Stimulated activated CD4-positive, alpha-beta T cell treated with anti-CD3 and anti-CD28 coated beads, Interleukin-2, amount 100 ng/mL, for 24 hours (primary cell): ENCODE measurements around the gene ARHGAP28.
"Not testable (repeated sequence)": the region's sequence is repeated elsewhere in the genome, so short reads cannot be mapped to it uniquely, and the experiment has no call there.

Experiments used
- DNase-seq, 2 donors: peaks; one replicate each; pipeline ENCODE4 v3.0.0-alpha.2; 2020

The ARHGAP28 gene

GRCh38 chr18:6778459-6779247 is 49.1 kb downstream of the ARHGAP28 start:
- no peak for DNase-seq

DNA sequence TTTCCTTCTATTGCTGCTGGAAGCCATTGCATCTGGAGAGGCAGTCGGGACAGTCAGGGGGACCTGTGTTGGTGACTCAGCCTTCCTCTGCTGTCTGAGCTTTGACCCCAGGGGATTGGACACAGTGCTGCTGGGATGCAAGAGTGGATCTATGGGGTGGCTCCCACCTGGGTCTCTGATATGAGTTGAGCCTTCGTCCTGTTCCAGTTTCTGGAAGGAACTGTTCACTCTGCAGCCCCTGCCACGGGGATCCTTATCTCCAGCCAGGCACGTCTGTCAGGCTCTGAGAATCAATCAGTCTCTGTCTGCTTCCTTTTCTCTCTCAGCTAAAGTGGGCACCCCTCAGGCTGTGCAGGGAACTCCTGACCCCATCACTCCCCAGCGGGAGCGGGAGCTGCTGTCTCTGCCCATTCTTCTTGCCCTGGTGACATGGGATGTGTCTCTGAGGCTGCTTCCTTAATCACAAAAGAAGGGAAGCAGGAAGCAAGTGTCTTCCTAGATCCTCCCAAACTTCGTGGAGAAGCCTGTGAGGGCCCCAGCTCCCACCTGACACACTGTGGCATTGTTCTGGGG is 51.7 kb downstream of the ARHGAP28 start:
- DNase-seq, result no peak

DNA sequence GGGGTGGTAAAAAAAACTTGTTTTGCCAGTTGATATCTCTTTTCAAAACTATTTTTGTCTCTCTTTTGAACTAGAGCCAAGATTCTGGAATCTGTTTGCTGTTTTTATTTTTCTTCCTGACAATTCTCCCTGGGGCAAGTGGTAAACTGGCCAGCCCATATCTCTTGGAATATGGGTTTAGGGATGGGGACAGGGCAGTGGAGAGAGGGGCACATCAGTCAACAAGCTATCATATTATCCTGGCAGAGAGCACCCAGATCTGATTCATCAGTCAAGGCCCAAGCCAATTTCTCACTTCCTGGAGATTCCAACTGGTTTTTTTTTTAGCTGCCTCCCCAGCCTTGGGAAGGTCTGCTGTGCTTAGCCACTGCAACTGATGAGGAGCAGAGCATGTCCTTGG is 52.3 kb downstream of the ARHGAP28 start:
- DNase-seq, result no peak

GRCh38 chr18:6782861-6783260 is 53.3 kb downstream of the ARHGAP28 start:
- no peak for DNase-seq

DNA sequence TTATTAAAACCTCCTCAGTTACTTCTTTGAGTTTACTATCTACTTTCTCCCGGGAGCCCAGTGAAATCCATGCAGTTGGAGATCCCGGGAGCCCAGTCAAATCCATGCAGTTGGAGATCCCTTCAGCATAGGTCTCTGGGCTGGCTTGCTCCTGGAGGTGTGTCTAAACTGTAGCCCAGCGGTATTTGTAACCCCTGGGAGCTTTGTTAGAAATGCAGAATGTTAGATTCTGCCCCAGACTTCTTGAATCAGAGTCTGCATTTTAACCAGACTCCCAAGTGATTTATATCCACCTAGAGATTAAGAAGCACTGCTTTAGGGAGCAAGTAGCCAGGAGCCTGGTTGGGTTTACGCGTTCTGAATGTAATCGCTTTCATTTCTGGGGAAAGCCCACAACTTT is 54.5 kb downstream of the ARHGAP28 start:
- DNase-seq, result no peak

DNA sequence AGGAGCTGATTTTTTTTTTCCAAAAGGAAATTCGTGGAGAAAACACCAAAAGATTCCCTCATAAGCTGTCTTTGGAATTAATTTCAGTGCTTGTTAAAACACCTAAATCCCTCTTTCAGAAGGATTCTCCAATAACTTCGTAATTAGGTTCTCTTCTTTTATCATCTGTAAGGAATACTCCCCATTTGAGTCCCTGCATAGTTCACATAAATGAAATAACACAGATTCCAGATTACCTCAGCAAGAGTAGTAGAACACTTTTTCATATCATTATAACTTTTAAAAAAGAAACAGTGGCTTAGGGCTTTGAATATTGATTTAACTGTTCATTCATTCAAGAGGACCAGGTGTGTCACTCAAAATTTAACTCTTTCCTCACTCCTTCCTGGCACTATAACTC is 55.5 kb downstream of the ARHGAP28 start:
- no peak for DNase-seq

DNA sequence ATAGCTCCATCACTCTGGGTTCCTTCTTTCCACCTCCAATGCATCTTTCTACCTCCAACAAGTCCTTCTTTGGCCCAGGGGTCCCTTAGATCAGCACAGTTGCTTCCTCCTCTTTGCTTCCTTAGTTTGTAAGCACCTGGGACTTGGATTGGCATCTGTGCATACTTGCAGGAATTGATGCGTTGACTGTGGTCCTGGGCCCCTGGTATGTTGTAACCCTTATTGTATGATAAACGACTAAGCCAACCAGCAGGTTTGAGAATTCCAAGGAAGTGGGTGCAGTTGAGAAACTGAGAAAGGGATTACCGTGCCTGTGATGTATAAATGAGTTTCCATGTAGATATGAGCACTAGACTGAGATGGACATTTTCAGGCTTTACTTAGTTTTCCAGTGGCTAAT is 55.9 kb downstream of the ARHGAP28 start:
- no peak for DNase-seq

DNA sequence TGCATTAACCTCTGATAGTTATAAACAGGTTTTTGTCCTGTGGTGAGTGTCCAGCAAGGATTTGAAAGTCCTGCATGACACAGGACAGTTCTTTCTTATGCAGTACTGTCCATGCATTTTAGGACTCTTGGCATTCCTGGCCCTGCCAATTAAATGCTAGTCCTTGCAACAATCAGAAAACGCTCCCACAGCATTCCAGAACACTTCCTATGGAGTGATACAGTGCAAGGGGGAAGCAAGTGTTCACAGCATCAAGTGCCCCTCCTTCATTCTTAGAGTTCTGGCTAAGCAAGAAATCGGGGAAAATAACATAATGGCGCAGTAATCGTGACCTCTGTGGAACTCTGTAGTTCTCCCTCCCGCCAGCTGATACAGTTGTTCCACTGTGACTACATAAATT is 62.9 kb downstream of the ARHGAP28 start:
- DNase-seq, result no peak

DNA sequence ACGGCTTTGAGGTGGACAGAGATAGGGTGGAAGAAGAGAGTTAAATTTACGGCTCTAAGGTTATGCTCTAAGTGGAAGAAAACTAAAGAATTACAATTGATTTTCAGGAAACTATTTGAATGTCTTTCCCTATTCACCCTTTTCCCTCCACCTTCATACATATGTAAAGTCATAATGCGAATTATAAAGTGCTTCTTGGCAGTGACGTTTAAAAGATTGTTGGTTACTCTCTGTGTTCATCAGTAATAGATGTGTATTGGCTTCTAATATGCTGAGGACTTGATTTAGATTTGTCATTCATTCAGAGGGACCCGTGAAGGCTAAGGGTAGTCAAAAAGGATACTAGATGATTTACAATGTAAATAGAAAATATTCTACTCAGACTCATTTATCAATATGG is 63.9 kb downstream of the ARHGAP28 start:
- DNase-seq, result no peak

DNA sequence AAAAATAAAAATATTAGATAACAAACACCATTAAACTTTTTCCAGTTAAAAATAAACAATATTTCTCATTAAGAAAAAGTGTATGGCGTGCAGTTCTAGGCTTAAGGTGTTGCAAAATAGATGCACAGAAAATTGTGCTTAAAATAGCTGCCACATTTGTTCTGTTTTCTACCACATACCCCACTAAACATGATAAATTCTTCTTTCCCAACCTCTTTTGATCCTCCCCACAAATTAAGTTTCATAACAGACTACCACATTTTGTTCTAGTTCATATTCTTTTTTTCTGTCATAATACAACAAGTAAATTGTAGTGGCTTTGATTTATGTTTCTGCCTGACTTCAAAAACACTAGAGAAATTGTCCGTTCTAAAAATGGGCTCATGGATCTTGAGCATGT is 64.5 kb downstream of the ARHGAP28 start:
- DNase-seq, result no peak

- no peak for DNase-seq
Measured at GRCh38 chr18:6795307-6795706, 65.8 kb downstream of the ARHGAP28 start.

- DNase-seq, result no peak
Measured at GRCh38 chr18:6796511-6796910, 67.0 kb downstream of the ARHGAP28 start.

DNA sequence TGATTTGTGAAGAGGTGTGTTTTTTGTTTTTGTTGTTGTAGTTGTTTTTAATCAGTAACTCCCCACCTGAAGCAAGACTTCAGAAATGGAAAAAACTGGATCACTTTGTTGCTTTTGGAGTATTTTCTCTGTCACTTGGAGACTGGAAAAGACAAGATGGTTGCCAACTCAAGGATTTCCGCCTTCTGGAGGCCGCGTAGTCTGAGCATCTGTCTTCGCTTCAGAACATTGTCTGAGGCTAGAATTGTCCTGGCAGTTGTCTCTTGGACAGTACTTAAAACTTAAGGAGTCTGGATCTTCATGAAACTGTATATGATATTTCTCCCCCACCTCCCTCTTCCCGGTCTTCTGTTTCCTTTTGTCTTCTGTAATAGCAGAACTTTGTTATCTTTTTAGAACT is 67.7 kb downstream of the ARHGAP28 start:
- DNase-seq, result no peak

DNA sequence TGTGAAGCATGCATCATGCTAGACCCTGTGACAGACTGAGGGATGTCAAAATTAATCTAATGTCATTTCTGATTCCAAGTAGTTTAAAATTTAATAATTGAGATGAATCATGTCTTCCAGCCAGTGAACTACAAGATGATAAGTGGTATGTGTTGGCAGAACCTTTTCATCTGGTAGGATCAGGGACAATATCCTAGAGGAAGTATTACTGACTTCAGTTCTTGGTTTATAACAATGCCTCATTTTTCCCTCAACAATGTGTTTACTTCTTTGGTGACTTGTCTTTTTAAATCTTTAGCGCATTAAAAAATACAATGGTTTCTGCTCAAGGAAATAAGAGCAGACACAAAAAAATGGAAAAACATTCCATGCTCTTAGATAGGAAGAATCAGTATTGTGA is 69.4 kb downstream of the ARHGAP28 start:
- no peak for DNase-seq

GRCh38 chr18:6800309-6800708 is 70.8 kb downstream of the ARHGAP28 start:
- not testable (repeated sequence) for DNase-seq

- DNase-seq, result no peak
Measured at GRCh38 chr18:6807515-6808257, 78.2 kb downstream of the ARHGAP28 start.

DNA sequence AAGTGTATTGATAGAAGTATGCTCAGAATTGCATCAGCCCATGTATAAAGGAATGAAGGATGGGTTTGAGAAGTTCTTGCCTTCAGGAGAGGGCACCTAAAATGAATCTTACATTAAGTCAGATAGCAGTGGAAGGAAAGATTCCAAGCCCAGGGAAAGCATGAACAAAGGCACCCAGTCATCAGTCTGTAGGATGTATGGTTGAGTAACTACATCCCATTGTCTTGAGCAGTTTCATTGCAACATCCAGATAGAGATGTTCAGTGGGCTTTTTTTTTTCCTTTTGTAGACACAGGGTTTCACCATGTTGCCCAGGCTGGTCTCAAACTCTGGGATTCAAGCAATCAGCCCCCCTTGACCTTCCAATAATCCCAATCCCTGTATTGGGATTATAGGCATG is 80.7 kb downstream of the ARHGAP28 start:
- DNase-seq, result no peak

GRCh38 chr18:6811816-6812215 is 82.3 kb downstream of the ARHGAP28 start:
- no peak for DNase-seq

DNA sequence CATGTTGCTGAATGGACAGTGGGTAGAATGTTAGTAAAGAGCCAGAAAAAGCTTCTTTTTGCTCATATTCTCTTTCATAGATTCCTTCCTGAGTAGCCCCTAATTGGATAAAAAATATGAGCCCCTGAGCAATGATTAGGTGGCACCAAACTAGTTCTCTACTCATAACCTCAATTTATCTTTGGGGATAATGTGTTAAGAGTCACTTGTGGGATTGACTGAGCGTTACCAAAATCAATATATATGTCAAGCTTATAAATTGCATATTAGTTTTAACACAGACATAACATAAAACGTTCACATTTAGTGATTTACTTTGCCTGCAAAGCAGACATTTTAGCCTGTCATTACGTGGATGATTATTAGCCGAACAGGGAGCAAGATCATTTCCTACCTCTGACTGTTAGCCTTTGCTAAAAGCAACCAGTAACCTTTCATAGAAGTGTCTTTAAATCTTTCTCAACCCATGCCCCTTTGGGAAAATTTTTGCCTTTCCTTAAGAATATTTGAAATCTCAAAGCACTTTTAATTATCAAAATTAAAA is 85.4 kb downstream of the ARHGAP28 start:
- no peak for DNase-seq

DNA sequence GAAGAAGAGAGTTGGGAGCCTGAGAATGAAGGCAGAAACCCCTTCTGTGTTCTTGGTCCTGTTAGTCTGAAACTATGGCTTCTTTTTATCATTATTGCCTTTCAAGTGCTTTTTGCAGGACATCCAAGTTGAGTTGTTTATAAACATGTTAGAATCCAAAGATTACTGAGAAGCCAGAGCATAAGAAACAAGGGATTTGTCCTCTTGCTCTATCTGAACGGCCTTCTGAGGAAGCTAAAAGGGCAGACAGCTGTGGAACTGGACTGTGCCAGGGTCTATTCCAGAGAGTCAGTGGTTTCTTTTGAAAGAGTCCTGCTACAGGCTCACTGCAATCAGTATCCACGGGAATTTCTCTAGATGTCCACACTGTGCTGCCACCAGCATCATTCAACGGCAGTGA is 86.6 kb downstream of the ARHGAP28 start:
- no peak for DNase-seq

DNA sequence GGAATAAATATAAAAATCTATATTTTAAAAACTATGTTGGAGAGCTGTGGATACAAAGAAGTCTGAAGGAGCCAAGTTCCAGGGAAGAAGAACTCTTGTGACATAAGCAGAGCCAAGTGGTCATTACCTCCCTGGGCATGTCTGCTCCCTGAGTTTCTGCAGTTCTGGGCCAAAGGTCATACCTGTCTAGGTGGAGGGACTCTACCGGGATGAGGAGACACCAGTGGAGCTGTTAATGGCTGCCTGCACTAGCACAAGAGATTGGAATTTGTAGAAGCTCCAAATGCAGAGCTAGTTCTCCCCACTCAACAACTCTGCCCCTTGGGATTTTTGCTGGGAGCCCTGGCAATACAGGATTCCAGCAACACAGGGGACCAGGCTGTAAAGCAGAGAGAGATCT is 89.8 kb downstream of the ARHGAP28 start:
- no peak for DNase-seq

DNA sequence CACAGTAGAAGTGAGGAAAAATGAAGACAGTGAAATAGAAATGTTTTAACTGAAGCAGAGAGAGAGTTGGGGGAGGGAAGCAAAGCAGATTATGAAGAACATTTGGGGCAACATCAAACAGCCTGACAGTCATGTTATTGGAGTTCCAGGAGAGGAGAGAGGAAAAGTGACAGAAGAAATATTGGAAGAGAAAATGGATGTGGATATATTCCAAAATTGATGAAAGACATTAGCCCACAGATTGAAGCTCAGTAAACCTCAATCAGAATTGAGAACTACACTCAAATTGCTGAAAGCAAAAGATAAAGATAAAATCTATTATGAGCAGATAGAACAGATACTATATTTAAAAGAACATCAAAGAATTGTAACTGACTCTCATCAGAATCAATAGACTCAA is 90.8 kb downstream of the ARHGAP28 start:
- DNase-seq, result no peak

DNA sequence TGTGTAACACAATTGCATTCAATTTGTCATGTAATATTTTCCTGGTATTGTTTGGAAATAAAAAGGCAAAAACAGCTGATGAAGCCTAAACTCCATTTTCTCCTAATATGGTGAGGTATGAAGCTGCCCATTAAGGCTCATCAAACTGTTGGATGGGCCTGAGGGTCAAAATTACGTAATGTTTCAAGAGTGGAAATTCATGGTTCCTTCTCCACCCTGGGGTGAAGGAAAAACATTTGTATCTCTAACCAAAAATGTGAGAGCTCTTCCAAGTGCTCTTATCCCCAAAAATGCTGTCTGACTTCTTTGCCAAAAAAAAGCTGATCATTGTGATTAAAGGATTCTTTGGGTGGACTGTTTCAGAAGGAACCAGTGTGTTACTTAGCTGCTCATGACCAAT is 91.8 kb downstream of the ARHGAP28 start:
- no peak for DNase-seq

- DNase-seq, result not testable (repeated sequence)
Measured at GRCh38 chr18:6827161-6827560, 97.6 kb downstream of the ARHGAP28 start.
